ENCODE data around the gene NMT1.

The NMT1 gene

DNA sequence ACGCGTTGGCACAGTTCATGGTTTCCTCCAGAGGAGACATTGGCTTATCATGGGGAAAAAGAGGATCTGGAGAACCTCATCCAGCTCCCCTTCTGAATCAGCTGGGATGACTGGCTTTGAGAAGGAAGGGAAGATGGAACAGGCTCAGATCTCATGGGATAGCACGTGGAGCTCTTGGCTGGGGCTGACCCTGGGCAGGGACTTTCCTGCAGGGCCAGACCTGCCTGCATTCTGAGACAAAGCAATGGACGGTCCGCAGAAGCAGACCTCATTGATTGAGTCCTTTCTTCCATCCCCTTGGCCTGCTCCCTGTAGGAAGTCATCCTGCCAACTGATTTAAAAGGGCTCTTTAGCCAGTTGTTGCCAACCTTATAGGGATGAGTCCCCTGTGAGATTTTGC, 45.0 kb downstream of the NMT1 start:
- DNase-seq, result no peak

DNA sequence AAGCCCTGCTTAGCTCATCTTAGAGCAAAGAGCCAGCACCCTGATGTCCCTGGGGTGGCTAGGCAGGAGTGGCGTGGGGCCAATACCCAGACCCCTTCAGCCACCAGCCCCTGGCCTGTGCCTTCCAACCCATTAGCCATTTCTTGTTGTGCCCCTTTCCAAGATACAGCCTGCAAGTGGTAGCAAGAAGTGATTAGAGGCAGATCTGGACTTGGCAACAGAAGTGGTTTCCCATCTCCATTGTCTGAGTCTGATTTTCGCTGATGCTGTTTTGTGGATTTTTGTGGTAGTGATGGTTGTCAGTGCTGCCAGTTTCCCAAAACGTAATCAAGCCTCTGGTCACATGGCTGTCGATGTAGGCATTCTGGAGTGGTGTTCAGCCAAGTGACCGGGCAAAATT, 45.5 kb downstream of the NMT1 start:
- DNase-seq, result no peak

DNA sequence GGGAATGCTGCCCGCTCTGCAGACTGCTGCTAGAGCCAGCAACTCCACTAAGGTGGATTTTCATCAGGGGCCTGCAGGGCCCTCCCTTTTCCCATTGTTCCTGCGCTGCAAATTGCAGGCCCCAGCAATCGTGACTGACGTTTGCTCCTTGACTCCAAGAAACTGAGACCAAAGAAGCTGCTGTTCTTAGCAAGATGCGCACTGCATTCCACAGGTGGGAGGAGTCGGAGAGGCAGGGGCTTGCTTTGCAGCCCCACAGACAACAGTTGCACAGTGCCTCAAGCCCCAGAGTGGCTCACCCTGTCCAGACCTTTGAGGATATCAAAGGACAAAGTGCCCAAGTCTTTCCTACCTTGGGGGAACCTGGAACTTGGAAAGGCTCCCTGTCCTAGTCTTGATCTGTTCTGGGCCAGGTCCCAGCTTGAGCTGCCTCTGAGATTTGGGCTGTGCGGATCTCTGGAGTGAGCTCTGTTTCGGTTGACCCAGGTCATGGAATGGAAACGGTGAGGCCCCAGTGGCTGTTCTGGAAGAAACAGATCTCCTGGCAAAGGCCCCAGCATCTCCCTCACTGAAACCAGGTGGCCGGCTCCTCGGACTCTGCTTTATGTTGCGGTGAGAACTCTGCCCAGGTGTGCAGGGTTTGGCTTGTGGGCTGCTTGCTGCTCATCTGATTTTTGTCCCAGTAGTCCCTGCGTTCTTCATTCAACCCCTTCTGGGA, 46.3 kb downstream of the NMT1 start:
- no peak for DNase-seq

DNA sequence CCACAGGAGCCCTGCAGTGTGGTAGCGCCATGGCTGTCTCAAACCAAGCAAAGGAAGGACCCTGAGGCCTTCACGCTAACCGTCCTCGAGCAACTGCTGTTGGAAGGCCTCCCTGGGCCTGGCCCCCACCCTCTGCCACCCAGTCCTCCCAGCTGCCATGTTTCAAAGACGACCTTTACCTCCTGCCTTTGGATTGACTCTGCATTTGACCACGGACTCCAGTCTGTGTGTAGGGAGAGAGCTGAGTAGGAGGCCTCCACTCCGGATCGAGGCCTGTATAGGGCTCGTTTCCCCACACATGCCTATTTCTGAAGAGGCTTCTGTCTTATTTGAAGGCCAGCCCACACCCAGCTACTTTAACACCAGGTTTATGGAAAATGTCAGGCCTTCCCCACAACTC, 46.9 kb downstream of the NMT1 start:
- DNase-seq, result no peak

DNA sequence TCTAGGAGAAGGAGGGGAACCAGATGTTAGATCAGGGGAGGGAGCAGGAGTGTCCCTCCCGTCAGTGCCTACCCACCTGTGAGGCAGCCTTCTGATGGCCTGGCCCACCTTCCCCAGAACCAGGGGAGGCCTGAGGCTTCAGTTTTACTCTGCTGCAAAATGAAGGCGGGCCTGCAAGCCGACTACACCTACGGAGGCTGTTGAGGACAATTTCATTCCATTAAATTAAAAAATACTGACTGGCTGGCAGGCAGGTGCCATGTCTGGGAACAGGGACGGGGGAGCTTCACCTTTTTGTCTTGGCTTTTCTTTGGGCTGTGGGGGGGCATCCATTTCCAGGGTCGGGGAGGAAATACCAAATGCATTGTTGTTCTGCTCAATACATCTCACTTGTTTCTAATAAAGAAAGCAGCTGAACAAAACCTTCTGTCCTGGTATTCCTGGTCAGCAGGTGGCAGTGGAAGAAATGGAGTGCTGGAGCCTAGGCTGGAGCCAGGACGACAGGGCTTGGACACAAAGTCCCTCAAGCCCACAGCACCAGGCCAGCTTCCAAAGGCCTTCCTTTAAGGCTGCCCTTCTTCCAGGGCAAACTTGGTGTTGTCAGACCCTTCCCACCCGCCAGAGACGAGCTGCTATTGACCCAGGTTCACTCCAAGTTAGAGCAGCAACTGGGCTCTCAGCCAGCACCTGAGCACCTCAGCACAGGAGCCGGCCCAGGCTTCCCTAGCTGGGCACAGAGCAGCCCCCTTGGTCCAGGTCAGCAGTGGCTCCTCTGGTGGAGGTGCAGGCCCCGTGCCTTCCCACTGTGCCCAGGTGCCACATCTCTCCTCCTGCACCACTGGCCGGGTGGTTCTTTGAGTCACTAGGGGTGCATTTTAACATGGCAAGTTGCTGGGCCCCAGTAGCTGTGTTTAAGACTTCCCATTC, 47.7 kb downstream of the NMT1 start:
- DNase-seq, result no peak

DNA sequence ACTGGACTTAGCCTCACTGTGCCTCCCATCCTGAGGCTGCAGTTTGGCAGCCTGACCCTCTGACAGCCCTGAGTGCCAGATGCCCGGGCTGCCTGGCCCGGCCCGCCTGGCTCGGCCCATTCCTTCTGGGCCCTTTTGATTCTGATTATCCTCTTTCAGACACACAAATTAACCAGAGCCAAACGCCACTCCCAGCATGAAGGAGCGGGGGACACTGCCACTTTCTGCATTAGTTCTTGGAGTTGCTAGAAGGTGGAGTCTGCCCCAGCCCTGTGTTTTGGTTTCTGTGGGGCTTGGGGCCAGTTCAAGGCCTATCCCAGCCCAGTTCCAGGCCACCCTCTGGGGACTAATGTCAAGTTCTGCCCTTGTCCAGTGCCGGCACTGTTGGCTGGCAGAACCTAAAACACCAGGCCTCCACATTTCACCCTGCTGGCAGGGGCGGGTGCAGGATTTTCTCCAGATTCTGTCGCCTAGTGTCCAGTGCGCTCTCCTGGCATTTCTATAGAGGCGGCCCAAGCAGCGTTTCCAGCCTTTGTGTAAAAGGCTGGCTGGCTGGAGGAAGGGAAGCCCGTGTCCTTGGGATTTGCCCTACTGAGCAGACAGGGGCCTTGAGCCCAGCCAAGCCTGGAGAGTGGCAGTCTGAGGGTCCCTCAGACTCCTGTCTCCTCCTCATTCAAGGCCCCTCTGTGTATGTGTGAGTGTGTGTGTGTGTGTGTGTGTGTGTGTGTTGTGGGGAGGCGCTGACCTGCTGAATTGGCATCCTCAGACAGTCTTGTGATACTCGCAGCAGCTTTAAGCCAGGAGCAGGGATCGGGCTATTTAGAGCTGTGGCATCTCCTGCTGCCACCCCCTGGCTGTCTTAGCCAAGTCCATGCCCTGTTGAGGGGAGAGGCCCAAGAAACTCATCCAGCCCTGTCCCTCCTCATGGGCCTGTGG, 49.8 kb downstream of the NMT1 start:
- DNase-seq, result no peak

DNA sequence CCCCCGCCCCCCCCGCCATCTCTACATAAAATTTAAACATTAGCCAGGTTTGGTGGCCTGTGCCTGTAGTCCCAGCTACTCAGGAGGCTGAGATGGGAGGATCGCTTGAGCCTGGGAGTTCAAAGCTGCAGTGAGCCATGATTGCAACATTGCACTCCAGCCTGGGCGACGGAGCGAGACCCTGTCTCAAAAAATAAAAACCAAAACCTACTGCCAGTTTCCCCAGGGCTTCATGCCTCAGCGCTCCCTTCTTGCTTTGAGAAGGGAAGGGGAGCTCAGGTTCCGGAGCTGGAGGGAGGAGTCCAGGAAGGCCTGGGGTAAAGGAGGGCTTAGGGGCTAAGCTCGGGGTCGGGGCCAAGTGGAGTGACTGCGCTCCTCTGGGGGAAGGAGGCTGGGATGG, 50.7 kb downstream of the NMT1 start:
- DNase-seq, result no peak

DNA sequence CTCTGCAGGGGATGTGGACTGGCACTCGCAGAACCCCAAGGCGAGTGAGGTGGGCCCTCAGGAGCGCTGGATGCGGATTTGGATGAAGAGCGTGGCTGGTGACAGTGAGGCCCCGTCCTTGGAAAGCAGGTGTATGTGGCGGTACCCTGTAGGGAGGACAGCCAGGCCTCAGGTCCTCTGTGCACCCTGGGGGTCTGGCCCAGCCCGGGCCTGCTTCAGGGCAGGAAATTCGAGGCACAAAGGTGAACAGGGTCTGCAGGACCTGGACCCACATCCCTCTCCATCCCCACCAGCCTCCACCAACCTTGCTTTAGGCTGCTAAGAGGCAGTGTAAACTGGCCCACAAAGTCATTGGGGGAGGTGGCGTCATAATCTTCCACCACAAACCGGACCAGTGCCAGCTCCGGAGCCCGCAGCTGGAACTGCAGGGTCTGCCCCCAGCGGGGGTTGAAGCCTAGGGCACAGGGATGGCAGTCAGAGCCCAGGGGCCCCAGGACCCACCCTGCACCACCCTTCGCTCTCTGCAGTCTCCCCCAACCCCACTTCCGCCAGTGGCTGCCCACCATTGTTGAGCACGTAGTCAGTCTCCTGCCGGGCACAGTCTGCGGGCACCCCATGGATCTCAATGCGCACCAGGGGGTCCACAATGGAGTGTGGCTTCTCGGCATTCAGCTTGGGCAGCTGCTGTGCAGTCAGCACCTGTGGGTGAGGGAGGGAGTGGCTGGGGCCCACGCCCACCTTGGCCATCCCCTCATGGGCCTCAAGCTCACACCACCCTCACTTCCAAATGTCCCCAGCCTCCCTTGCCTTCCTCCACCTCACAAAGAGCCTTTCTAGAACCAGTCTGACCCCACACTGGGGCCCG, 51.7 kb downstream of the NMT1 start:
- DNase-seq, result no peak

DNA sequence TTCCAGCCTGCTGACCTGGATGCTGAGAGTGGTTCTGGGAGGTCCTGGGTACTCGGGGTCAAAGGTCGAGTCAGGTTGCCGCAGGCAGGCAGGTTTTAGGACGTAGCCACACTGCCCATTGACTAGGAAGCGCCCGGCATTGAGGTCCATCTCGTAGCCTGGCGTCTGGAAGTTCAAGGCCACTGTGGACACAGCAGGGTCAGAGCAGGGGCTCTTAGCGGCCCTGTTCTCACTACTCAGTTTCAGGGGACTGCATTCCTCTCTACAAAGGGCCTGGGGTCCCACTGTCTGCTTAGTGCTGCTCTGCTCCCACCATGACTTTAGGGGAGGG, 52.3 kb downstream of the NMT1 start:
- no peak for DNase-seq

DNA sequence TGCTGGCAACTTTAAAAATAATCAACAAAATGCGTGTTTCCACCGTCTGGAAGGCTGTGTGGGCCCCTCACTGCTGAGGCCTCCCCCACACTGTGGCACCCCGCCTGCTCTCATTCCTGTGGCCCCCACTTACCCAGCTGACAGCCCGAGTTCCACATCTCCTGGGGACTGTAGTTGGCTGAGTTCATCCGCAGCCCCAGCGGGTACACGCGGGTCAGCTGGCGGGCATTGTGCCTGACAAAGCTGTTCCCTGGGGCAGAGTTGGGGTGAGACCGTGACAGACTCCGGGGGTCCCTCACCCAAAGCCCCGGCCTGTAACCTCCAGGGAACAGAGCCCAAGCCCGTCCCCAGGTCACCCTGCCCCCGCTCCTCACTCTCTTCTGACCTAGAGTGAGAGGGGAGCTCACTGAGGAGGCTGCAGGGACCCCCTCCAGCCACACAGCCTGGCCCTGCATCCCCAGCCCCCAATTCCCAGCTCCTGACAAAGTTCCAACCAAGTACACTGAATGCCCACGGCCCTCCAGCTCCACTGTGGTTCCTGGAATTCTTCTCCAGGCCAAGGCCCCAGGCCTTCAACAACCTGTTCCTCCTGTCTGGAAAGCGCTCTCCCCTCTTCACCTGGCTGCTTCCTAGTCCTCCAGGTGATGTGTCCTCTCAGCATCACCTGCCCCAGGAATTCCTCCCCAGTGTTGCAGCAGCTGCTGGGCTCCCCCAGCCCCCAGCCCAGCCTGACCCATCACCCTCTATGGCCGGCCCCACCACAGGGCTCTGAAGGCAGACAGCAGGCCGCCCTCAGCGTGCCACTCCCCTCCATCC, 53.2 kb downstream of the NMT1 start:
- no peak for DNase-seq

DNA sequence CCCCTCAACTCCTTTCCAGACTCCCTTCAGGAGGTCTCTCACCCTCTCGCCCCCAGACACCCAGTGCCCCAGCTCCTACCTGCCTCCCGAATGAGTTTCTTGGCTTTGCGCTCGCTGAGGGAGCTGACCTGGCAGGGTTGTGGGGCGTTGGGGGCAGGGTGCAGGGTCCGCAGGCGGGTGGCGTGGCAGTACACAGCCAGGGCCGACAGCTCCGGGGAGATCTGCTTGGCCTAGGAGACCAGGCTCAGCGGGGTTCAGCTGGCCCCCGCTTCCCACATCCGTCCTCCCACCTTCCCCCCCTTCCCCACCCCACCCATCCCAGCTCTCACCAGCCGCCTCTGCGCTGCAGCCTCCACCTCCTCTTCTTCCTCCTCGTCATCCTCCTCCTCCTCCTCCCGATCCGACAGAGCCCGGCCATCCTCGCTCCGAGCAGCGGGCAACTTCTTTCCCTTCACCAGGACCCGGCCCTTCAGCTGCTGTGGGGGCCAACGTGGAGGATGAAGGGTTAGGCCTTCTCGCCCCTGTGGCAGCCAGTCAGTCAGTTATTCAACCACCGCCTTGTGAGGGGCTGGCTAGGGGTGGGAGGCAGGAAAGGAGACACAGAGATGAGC, 54.0 kb downstream of the NMT1 start:
- no peak for DNase-seq

DNA sequence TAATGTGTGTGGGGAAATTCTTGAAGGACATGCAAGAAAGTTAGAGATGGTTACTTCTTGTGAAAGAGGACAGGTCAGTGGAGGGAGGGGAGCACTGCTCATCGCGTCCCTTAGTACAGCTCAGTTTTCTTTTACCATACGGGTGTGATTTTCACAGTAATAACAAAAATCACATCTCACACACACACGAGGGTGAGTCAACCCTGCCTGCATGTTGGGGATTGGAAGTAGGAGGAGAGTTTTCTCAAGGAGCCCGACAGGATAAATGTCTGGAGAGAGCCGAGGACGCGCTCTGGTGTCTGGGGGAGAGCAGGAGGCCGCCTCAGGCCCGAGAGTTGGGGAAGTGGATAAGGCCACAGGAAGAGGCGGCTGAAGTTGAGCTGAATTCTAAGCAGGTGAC, 54.8 kb downstream of the NMT1 start:
- no peak for DNase-seq

DNA sequence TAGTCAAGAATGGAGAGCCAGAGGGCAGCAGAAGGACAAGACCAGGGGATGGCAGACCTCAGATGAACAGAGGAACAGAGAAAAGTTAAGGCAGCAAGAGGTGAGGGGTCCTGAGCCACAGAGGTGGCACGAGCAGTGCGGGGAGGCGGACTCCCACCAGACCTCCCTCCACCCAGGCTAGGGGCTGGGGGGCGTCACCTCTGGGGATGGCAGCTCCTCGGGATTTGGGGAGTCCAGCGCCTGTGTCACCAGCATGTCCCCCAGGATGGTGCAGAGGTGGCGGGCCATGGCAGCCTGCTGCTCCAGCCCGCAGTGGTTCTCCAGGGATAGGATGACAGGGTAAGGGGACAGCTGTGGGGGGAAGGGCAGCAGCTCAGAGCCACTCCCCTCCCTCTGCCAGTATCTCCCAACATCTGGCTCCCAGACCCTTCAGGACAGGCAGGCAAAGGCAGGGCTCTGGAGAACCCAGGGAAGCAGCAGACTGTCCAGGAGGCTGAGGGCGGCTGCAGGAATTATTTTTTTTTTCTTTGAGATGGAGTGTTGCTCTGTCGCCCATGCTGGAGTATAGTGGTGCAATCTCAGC, 55.4 kb downstream of the NMT1 start:
- no peak for DNase-seq

DNA sequence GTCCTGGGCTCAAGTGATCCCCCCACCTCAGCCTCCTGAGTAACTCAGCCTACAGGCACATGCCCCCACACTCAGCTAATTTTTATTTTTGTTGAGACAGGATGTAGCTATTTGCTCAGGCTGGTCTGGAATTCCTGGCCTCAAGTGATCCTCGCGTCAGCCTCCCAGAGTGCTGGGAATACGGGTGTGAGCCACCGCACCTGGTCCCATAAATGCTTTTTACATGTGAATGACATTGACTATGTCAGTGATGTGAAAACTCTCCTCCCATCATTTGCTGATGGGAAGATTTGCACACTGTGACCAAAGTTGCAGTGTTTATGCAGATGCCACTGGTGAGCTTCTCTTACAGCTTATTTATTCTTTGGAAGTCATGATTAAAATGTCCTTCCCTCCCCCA, 56.2 kb downstream of the NMT1 start:
- DNase-seq, result no peak

DNA sequence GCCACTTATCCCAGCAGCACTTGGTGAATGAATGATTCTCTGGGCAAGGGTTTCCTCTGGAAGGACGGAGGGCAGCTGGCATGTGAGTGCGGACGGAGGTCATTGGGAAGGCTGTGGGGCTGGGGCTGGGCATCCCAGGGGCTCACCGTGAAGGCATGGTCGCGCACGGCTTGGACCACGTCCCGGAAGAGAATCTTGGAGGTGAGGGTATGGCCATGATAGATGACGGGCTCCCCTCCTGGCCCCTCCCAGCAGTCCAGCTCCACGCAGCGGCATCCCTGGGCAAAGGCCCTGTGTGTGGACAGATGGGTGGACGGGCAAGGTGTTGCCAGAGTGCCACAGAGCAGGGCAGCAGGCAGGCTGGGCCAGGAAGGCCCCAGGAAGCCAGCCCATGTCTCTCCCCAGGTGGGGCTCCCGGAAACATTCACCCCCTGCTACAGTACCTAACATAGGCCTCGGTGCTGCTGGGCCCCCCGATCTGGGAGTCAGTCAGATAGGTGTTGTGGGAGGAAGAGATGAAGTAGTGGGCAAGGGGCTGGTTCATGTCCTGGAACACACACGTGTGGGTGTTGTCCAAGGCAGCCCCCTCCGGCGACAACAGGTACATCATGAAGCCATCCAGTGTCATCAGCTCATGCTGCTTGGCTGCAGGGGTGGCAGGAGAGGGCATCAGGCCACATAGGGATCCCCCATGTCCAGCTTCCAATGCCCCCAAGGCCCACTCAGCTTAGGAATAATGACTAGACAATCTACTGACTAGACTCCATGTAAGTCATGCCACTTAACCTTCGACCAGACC, 56.9 kb downstream of the NMT1 start:
- no peak for DNase-seq

DNA sequence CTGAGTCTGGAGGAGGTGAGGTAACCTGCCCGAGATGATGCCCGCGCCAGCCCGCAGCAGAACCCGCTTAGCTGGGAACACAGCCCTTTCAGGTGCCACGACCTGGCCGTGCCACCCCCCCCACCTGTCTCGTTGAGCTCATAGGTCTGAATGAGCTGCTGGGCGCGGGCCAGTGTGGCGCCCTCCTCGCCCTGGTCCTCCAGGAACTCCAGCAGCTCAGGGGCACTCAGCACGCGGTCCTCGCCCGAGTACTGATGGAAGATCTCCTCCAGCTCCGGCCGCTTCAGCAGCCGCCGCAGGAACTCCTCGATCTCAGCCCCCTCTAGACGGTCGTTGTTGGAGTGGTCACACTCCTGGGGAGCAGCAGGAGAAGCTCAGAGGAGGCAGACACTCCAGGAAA, 57.6 kb downstream of the NMT1 start:
- no peak for DNase-seq

DNA sequence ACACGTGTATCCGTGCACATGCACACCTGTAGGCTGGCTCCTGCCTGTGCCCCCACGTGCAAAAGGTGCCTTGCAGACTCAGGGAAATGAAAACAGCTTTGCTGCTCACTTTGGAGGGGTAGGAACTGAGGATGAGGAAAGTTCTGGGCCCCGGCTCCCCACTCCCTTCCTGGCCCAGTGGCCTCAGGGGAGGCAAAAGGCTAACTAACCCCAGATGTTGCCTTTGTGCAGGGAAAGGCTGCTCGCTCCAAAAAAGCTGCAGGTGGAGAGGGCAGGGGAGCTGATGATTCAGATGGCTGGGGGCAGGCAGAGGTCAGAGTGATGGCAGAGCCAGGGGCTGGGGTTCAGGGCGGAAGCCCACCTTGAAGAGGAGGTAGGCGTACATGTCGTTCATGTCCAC, 58.8 kb downstream of the NMT1 start:
- no peak for DNase-seq

DNA sequence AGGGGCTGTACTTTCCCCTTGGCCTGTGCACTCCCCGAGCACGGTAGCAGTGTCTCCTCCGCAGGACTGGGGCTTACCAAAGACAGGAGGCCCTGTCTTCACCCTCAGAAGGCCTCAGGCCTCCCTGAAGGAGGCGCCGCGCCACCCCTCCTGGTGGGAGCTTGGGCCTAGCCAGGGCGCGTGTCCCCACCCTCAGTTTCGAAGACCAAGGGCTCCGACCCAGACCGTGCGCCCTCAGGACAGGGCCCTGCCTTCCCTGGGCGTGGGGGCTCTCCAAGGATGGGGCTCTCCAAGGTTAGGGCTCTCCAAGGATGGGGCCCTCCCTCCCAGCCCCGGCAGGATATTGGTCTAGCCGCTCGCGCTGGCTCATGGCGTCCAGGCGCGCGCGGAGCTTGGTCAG, 59.4 kb downstream of the NMT1 start:
- DNase-seq, result no peak

DNA sequence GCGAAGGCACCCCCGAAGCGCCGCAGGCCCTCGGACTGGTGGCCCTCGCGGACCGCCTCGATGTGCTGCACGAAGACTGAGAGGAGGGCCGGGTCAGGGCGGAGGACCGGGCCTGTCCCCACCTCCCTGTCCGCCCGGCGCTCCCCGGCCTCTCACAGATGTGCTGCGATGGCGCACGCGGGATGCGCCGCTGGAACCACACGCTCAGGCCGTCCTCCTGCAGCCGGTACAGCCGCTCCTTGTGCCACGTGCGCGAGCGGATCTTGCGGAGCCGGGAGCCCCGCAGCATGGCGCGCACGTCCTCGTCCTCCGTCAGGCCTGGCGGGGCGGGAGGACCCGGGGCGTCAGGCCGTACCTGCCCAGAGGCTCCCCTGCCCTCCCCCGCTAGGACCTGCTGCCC, 59.9 kb downstream of the NMT1 start:
- no peak for DNase-seq

Measured in CD4-positive, alpha-beta T cell treated with Interferon gamma for 1 hour (primary cell).